Loucy (cell line): ENCODE data around the gene CLEC16A.

Experiments
- EZH2phosphoT487 ChIP-seq: fragments of 200-600 bp; IDR thresholded peaks from 2 replicates; pipeline ENCODE4 v1.6.1; 2018; ENCODE audit warnings: antibody characterized with exemption, mild to moderate bottlenecking, moderate library complexity, borderline replicate concordance
- TF ChIP-seq, protein P1 (sequence below): fragments of 200-600 bp; sonication (generic); conservative IDR thresholded peaks from 2 replicates; pipeline ENCODE4 v1.5.1; 2014; ENCODE audit warnings: mild to moderate bottlenecking, antibody characterized with exemption, low read length

DNA sequence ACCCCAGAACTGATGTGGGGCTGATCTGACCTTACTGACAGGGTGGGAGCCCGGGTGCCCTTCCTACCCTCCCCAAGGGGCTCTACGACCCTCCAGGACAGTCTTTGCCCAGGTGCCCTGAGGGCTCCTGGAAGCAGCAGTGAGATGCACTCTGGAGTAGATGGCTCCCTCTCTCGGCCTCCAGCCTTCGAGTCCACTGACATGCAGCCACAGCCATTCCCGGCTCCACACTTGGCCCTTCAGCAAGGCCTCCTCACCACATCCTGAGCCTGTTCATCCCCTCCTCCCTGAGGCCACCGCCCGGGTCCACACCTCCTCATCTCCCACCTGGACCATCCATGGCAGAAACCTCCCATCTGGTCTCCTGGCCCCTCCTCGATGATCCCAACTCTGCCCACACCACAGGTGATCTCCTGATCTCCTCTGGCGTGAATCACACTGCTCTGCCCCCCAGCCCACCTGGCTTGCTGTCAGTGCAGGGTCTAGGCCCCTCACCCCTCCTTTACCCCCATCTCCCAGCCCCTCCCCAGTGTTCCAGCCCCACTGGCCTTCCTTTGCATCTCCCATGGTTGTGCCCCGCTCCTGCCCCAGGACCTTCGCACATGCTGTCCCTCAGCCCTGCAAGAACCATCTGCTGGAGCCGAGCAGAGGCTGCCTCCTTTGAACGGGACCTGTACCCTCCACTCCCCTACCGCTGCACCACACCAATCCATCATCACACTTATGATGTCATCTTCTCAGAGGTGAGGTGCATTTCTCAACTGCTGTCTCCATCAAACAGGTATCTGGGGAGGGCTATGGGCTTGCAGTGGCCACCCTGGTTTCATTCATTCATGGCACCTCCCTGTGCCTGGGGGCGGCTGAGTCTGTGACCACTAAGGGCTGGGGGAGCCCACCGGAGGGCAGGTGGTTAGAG is 267.0 kb downstream of the CLEC16A start:
- TF ChIP-seq, protein P1, sequence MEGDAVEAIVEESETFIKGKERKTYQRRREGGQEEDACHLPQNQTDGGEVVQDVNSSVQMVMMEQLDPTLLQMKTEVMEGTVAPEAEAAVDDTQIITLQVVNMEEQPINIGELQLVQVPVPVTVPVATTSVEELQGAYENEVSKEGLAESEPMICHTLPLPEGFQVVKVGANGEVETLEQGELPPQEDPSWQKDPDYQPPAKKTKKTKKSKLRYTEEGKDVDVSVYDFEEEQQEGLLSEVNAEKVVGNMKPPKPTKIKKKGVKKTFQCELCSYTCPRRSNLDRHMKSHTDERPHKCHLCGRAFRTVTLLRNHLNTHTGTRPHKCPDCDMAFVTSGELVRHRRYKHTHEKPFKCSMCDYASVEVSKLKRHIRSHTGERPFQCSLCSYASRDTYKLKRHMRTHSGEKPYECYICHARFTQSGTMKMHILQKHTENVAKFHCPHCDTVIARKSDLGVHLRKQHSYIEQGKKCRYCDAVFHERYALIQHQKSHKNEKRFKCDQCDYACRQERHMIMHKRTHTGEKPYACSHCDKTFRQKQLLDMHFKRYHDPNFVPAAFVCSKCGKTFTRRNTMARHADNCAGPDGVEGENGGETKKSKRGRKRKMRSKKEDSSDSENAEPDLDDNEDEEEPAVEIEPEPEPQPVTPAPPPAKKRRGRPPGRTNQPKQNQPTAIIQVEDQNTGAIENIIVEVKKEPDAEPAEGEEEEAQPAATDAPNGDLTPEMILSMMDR, result no peak
- no peak for TF ChIP-seq EZH2phosphoT487
